Activated CD4-positive, alpha-beta T cell treated with anti-CD3 and anti-CD28 coated beads, Interleukin-2, amount 50 U/mL, for 4 hours (primary cell): ENCODE measurements around the gene POP7.

ENCODE experiments used
- DNase-seq, 2 experiments: peaks; one replicate each; pipeline ENCODE4 v3.0.0-alpha.2; 2020

POP7 gene

DNA sequence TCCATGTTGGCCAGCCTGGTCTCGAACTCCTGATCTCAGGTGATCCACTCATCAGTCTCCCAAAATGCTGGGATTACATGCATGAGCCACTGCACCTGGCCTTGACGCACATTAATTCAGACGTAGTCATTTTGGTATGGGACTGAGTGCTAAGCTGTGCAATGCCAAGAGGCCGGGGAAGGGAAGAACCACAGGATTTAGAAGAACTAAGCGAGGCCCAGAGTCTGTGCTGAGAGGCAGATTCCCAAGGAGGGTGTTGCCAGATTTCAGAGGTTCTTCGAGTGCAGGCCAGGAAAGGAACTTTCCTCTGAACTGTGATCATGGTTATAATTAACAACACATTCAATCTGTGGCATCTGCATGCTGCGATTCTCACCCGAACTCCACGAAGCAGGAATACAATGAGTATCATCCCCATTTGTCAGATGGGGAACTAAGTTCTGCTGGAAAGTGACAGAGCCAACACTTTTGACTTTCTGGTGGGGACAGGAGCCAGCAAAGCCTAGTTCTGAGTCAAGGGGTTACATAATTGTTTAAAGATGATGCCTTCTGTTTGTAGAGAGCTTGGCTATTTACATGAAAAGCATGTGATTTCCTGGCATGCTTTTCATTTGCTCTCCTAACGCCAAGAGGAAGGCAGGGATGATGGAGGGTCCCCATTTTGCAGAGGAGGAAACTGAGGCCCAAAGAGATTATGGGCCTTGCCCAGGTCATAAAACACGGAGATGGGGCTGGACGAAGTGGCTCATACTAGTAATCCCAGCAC is 21.3 kb downstream of the POP7 start:
- no peak for DNase-seq

DNA sequence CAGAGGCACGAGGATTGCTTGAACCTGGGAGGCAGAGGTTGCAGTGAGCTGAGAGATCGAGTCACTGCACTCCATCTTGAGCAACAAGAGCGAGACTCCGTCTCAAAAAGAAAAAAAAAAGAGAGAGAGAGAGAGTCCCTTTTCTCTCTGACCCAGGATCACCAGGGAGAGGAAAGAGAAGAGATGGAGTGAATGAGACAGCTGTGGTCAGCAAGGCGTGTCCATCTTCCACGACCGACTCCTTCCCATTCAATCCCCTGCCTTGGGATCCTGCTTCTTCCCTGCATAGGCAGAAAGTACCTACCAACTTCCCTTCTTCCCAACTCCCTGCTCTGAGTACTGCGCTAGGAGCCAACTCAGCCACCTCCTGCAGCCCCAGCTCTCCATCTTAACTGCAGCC is 22.3 kb downstream of the POP7 start:
- DNase-seq: no peak

GRCh38 chr7:100730136-100730800 is 24.3 kb downstream of the POP7 start:
- DNase-seq: no peak

DNA sequence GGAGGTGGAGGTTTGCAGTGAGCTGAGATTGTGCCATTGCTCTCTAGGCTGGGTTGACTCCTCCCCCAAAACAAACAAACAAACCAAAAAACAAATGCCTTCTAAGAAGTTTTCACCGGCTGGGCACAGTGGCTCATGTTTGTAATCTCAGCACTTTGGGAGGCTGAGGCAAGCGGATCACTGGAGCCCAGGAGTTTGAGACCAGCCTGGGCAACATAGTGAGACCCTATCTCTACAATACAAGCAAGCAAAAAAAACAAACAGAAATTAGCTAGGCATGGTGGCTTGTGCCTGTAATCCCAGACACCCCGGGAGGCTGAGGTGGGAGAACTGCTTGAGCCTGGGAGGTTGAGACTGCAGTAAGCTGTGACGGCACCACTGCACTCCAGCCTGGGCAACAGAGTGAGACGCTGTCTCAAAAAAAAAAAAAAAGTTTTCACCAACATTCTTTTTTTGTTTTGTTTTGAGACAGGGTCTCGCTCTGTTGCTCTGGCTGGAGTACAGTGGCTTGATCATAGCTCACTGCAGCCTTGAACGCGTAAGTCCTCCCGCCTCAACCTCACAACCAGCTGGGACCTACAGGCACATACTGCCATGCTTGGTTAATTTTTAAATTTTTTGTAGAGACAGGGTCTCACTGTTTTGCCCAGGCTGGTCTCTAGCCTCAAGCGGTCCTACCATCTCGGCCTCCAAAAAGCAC is 26.2 kb downstream of the POP7 start:
- no peak for DNase-seq

DNA sequence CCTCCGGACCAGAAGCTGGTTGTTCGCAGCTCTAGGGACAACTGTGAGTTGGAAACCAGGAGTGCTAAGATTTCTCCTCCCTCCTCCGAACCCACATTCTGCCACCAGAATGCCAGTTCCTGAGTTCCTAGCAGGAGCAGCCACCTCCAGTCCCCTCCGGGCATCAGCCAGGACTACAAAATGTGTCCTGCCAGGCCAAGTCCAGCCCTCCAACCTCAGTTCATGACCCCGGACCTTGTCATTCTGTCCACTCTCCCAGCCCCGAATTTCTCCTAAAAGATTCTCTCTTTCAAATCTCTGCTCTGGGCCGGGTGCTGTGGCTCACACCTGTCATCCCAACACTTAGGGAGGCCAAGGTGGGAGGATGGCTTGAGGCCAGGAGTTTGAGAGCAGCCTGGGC is 29.8 kb downstream of the POP7 start:
- DNase-seq: no peak

DNA sequence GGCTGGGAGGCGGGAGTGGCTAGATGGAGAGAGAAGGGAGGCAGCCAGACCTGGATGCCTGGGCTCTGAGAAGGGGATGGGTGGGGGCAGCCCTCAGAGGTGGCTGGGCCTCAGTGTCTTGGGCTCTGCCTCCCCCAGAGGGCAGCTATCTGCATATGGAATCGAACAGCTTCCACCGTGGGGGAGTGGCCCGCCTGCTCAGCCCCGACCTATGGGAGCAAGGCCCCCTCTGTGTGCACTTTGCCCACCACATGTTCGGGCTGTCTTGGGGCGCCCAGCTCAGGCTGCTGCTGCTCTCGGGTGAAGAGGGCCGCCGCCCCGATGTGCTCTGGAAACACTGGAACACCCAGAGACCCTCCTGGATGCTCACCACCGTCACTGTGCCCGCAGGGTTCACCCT is 30.8 kb downstream of the POP7 start:
- DNase-seq: no peak

GRCh38 chr7:100739934-100740333 is 34.0 kb downstream of the POP7 start:
- no peak for DNase-seq

DNA sequence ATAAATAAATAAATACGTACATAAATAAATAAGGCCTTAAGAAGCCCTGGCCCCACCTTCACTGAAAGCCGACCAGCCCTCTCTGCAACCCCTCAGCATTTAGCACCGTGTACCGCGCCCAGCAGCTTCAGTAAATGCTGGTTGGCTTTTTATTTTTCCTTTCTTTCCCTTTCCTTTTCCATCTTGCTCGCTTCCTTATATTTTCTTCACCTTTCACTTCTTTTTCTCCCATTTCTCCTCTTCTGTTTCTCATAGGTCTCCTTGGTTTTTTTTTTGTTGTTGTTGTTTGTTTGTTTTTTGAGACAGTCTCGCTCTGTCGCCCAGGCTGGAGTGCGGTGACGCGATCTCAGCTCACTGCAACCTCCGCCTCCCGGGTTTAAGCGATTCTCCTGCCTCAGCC is 38.7 kb downstream of the POP7 start:
- no peak for DNase-seq

GRCh38 chr7:100745184-100745583 is 39.3 kb downstream of the POP7 start:
- no peak for DNase-seq

DNA sequence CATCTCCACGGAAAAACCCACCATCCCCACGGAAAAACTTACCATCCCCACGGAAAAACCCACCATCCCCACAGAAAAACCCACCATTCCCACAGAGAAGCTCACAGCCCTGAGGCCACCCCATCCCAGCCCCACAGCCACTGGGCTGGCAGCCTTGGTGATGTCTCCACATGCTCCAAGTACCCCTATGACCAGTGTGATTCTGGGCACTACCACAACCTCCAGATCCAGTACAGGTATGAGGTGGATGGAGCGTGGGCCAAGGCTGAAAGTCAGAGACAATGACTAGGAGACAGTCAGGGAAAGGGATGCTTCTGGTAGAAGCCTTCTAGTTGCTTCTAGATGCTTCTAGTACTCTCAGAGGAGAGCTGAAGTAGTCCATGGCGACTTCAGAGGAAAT is 47.1 kb downstream of the POP7 start:
- no peak for DNase-seq

DNA sequence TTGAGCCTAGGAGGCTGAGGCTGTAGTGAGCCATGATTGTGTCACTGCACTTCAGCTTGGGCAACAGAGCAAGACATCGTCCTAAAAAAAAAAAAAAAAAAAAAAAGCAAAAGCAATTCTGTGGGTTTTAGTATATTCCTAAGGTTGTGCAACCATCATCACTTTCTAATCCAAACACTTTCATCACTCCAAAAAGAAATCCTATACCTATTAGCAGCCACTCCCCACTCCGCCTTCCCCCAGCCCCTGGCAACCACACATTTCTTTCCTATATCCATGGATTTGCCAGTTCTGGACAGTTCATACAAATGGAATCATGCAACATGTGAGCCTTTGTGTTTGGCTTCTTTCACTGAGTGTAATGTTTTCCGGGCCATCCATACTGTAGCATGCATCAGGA is 47.8 kb downstream of the POP7 start:
- no peak for DNase-seq
